ENCODE measurements around the gene KRTAP9-9. TPM values are rescaled to one million over a fixed set of nuclear protein-coding genes. Genes with fewer than 3 reads are reported as not detected.

The KRTAP9-9 gene
- total RNA-seq, 1 donor from 2014 or later: not detected

GRCh38 chr17:41298458-41299135 is 43.4 kb downstream of the KRTAP9-9 start:
- Mint-ChIP-seq H3K9me3 (no peaks in the 10 kb centered on the region), H3K36me3 (peaks cover 4% of the 10 kb centered on the region), H3K27ac (no peak overlapping the region), H3K4me1 (ENCODE audit: unreplicated experiment) (no peaks in the 10 kb centered on the region), H3K27me3 (no peaks in the 10 kb centered on the region), H3K4me3 (no peak overlapping the region)
- DNase-seq (ENCODE audit: extremely low spot score, unreplicated experiment): no peak
- TF ChIP-seq CTCF (conservative IDR thresholded peaks at IDR 0.05): no peak

GRCh38 chr17:41301204-41301790 is 46.1 kb downstream of the KRTAP9-9 start:
- Mint-ChIP-seq H3K27ac (no peak overlapping the region), H3K4me3 (no peak overlapping the region), H3K27me3 (no peaks in the 10 kb centered on the region), H3K9me3 (no peaks in the 10 kb centered on the region), H3K4me1 (ENCODE audit: unreplicated experiment) (no peaks in the 10 kb centered on the region), H3K36me3 (peaks cover 4% of the 10 kb centered on the region)
- no peak for TF ChIP-seq CTCF (conservative IDR thresholded peaks at IDR 0.05)
- DNase-seq (ENCODE audit: extremely low spot score, unreplicated experiment): no peak

- H3K4me3 Mint-ChIP-seq: no peak within 1 kb of the TSS
These were observed 47.0 kb downstream of the KRTAP9-9 start, which contains the start of gene KRTAP29-1 for GRCh38 chr17:41301916-41302901. Gene KRTAP29-1 (minus strand): TSS chr17:41302851. CDS start chr17:41302851, 0 bp downstream.

GRCh38 chr17:41302981-41303380 is 47.8 kb downstream of the KRTAP9-9 start:
- Mint-ChIP-seq H3K4me3 (no peak overlapping the region), H3K36me3 (peaks cover 4% of the 10 kb centered on the region), H3K27ac (no peak overlapping the region), H3K27me3 (no peaks in the 10 kb centered on the region), H3K9me3 (peaks cover 6% of the 10 kb centered on the region), H3K4me1 (ENCODE audit: unreplicated experiment) (no peaks in the 10 kb centered on the region)
- no peak for TF ChIP-seq CTCF (conservative IDR thresholded peaks at IDR 0.05)
- DNase-seq (ENCODE audit: extremely low spot score, unreplicated experiment): no peak

More at GRCh38 chr17:41301916-41302901, 47.0 kb downstream of the KRTAP9-9 start, which contains the start of gene KRTAP29-1:
- TF ChIP-seq CTCF (conservative IDR thresholded peaks at IDR 0.05): no peak
- DNase-seq (ENCODE audit: extremely low spot score, unreplicated experiment): no peak
- peaks cover 4% of the 10 kb centered on the region for H3K36me3 Mint-ChIP-seq
- H3K9me3 Mint-ChIP-seq: peaks cover 6% of the 10 kb centered on the region
- no peaks in the 10 kb centered on the region for H3K27me3 Mint-ChIP-seq
- H3K4me1 Mint-ChIP-seq (ENCODE audit: unreplicated experiment): no peaks in the 10 kb centered on the region
- no peak within 1 kb of the TSS for H3K27ac Mint-ChIP-seq

GRCh38 chr17:41304091-41304490 is 48.9 kb downstream of the KRTAP9-9 start:
- no peak overlapping the region for H3K4me3 Mint-ChIP-seq
- no peak for DNase-seq (ENCODE audit: extremely low spot score, unreplicated experiment)
- H3K36me3 Mint-ChIP-seq: peaks cover 4% of the 10 kb centered on the region
- no peaks in the 10 kb centered on the region for H3K4me1 Mint-ChIP-seq (ENCODE audit: unreplicated experiment)
- H3K27ac Mint-ChIP-seq: no peak overlapping the region
- H3K9me3 Mint-ChIP-seq: peaks cover 6% of the 10 kb centered on the region
- TF ChIP-seq CTCF (conservative IDR thresholded peaks at IDR 0.05): no peak
- H3K27me3 Mint-ChIP-seq: no peaks in the 10 kb centered on the region

All from type B pancreatic cell (in vitro differentiated cells).